Inferior parietal cortex (tissue), 1 donor: ENCODE data around the gene PRG3.

Experiments
- DNase-seq: peaks from one replicate; pipeline ENCODE4 v3.0.0-alpha.2; 2016; ENCODE audit errors: extremely low spot score

Gene PRG3

GRCh38 chr11:57359896-57360690 is 20.9 kb downstream of the PRG3 start:
- DNase-seq, result no peak

- DNase-seq, result no peak
Measured at GRCh38 chr11:57359396-57359795, 21.6 kb downstream of the PRG3 start.

- DNase-seq, result no peak
Measured at GRCh38 chr11:57358991-57359390, 22.0 kb downstream of the PRG3 start.

GRCh38 chr11:57358543-57358961 is 22.4 kb downstream of the PRG3 start:
- DNase-seq, result no peak

GRCh38 chr11:57357856-57358255 is 23.1 kb downstream of the PRG3 start:
- DNase-seq, result no peak

GRCh38 chr11:57357310-57357709 is 23.6 kb downstream of the PRG3 start:
- no peak for DNase-seq

- no peak for DNase-seq
Measured at GRCh38 chr11:57356268-57356667, 24.7 kb downstream of the PRG3 start.

GRCh38 chr11:57354699-57355098 is 26.3 kb downstream of the PRG3 start:
- no peak for DNase-seq

- no peak for DNase-seq
Measured at GRCh38 chr11:57353852-57354251, 27.1 kb downstream of the PRG3 start.

GRCh38 chr11:57353446-57353845 is 27.5 kb downstream of the PRG3 start:
- no peak for DNase-seq

- DNase-seq, result no peak
Measured at GRCh38 chr11:57353036-57353435, 27.9 kb downstream of the PRG3 start.

- peak; percentile 62 for DNase-seq
Measured at GRCh38 chr11:57349491-57350274, 31.3 kb downstream of the PRG3 start.

GRCh38 chr11:57348636-57349313 is 32.2 kb downstream of the PRG3 start:
- no peak for DNase-seq

GRCh38 chr11:57348052-57348451 is 32.9 kb downstream of the PRG3 start:
- no peak for DNase-seq

GRCh38 chr11:57347336-57347735 is 33.6 kb downstream of the PRG3 start:
- no peak for DNase-seq

- peak; percentile 87 for DNase-seq
Measured at GRCh38 chr11:57345555-57346211, 35.3 kb downstream of the PRG3 start.

GRCh38 chr11:57344826-57345225 is 36.1 kb downstream of the PRG3 start:
- no peak for DNase-seq

GRCh38 chr11:57343825-57344224 is 37.1 kb downstream of the PRG3 start:
- DNase-seq, result no peak

- DNase-seq, result no peak
Measured at GRCh38 chr11:57342702-57343101, 38.2 kb downstream of the PRG3 start.

GRCh38 chr11:57341250-57341808 is 39.6 kb downstream of the PRG3 start:
- no peak for DNase-seq

GRCh38 chr11:57340039-57340615 is 40.8 kb downstream of the PRG3 start:
- no peak for DNase-seq
